Left cardiac atrium (tissue), 4 donors: ENCODE measurements around the gene VOPP1. TPM values are rescaled to one million over a fixed set of nuclear protein-coding genes. Genes with fewer than 3 reads are reported as not detected.
"Not testable (repeated sequence)": the region's sequence is repeated elsewhere in the genome, so short reads cannot be mapped to it uniquely, and the experiment has no call there.

Experiments
- ATAC-seq, 2 donors: fragments of 200-7000 bp; cut with Tn5 transposase; one replicate each; pipeline ENCODE4 v1.9.1; 2020; ENCODE audit warnings: mild to moderate bottlenecking in 2 of 2, moderate library complexity in 2 of 2
- DNase-seq: peaks from one replicate; pipeline ENCODE4 v3.0.0-alpha.2; 2020
- intact Hi-C, 2 donors: fragments of 100-400 bp; cut with DNase I; formaldehyde crosslinking; loops; one replicate each; pipeline versions ENCODE4 v1.14.1 to v1.15.1; 2022 to 2023
- total RNA-seq, 2 donors: library from RNA; stranded (reverse); fragmentation: NEBNext Ultra II Directional; extraction: Animal tissue kit (Norgen Biotek cat#: 25700); gene quantifications; one replicate each; pipeline ENCODE4 v1.2.1, GENCODE V29; 2021
- donor health status: DM: no; HTN: yes; CAD: no.
- donor health status: DM: no; HTN: yes; CAD: no; lungs with severe emphysema.
- donor health status: DM: yes; HTN: yes; CAD: no.
- donor health status: Dilated cardiomyopathy.

The VOPP1 gene
- total RNA-seq, 2 donors from 2014 or later = 28.9 to 32.2 TPM

GRCh38 chr7:55588976-55589604 is 16.8 kb upstream of the VOPP1 start:
- ATAC-seq = no peak
- no peak for DNase-seq
- intact Hi-C loops = no loop called here

GRCh38 chr7:55588379-55588699 is 16.0 kb upstream of the VOPP1 start:
- ATAC-seq (no peak), DNase-seq (no peak)
- intact Hi-C loops = no loop called here

- DNase-seq = no peak
- ATAC-seq = no peak
- intact Hi-C loops = no loop called here
Observed at GRCh38 chr7:55587687-55588378, 15.5 kb upstream of the VOPP1 start.

GRCh38 chr7:55582656-55583055 is 10.4 kb upstream of the VOPP1 start:
- ATAC-seq, intact Hi-C loops, DNase-seq: not testable (repeated sequence)

- no peak for ATAC-seq
- intact Hi-C loops = no loop called here
- no peak for DNase-seq
Observed at GRCh38 chr7:55576753-55577152, 4.5 kb upstream of the VOPP1 start.

GRCh38 chr7:55575733-55576132 is 3.4 kb upstream of the VOPP1 start:
- ATAC-seq = no peak
- DNase-seq = no peak
- intact Hi-C loops = no loop called here

- no peak for ATAC-seq
- no peak for DNase-seq
- intact Hi-C loops = no loop called here
Observed at GRCh38 chr7:55575098-55575497, 2.8 kb upstream of the VOPP1 start.

- no peak for ATAC-seq
- DNase-seq = no peak
- intact Hi-C loops = no loop called here
Observed at GRCh38 chr7:55574051-55574717, 1.9 kb upstream of the VOPP1 start.

GRCh38 chr7:55573234-55573900 is 1.1 kb upstream of the VOPP1 start:
- DNase-seq (no peak), ATAC-seq (no peak)
- intact Hi-C loops = no loop called here

GRCh38 chr7:55571511-55572377 is 558 bp downstream of the VOPP1 start:
- peak; percentile 69 for DNase-seq
- ATAC-seq = peak; percentile 64
- intact Hi-C loops = no loop called here

GRCh38 chr7:55570939-55571338 is 1.4 kb downstream of the VOPP1 start:
- no peak for ATAC-seq
- intact Hi-C loops = no loop called here
- DNase-seq = no peak

GRCh38 chr7:55570218-55570873 is 2.0 kb downstream of the VOPP1 start:
- DNase-seq (no peak), ATAC-seq (no peak)
- intact Hi-C loops = no loop called here

GRCh38 chr7:55569797-55570196 is 2.5 kb downstream of the VOPP1 start:
- ATAC-seq = no peak
- intact Hi-C loops = no loop called here
- no peak for DNase-seq

GRCh38 chr7:55569269-55569663 is 3.0 kb downstream of the VOPP1 start:
- no peak for ATAC-seq
- intact Hi-C loops = no loop called here
- DNase-seq = no peak

GRCh38 chr7:55568613-55569268 is 3.6 kb downstream of the VOPP1 start:
- ATAC-seq (no peak), DNase-seq (no peak)
- intact Hi-C loops = no loop called here

- intact Hi-C loops = no loop called here
- DNase-seq = no peak
- ATAC-seq = no peak
Observed at GRCh38 chr7:55567571-55567970, 4.7 kb downstream of the VOPP1 start.

GRCh38 chr7:55565681-55566080 is 6.6 kb downstream of the VOPP1 start:
- intact Hi-C loops = no loop called here
- no peak for DNase-seq
- ATAC-seq = no peak

GRCh38 chr7:55563596-55564325 is 8.5 kb downstream of the VOPP1 start:
- intact Hi-C loops = no loop called here
- DNase-seq (no peak), ATAC-seq (no peak)
